Upper lobe of right lung (tissue), 1 donor: Measurements from ENCODE around the gene IMMP2L. TPM values are rescaled to one million over a fixed set of nuclear protein-coding genes. Genes with fewer than 3 reads are reported as not detected.

Experiments used
- ATAC-seq: fragments of 200-7000 bp; cut with Tn5 transposase; one replicate; pipeline ENCODE4 v1.9.1; 2020; ENCODE audit warnings: mild to moderate bottlenecking, moderate library complexity
- DNase-seq: peaks from one replicate; pipeline ENCODE4 v3.0.0-alpha.2; 2020
- H3K27ac ChIP-seq: fragments of 200-600 bp; one replicate; pipeline ENCODE4 v1.8.0; 2022
- H3K27me3 ChIP-seq: fragments of 200-600 bp; one replicate; pipeline ENCODE4 v1.8.0; 2022; ENCODE audit warnings: mild to moderate bottlenecking
- H3K36me3 ChIP-seq: fragments of 200-600 bp; one replicate; pipeline ENCODE4 v1.8.0; 2022
- H3K4me1 ChIP-seq: fragments of 200-600 bp; one replicate; pipeline ENCODE4 v1.8.0; 2022
- H3K4me3 ChIP-seq: fragments of 200-600 bp; one replicate; pipeline ENCODE4 v1.8.0; 2022; ENCODE audit warnings: mild to moderate bottlenecking
- H3K9me3 ChIP-seq: fragments of 200-600 bp; one replicate; pipeline ENCODE4 v1.8.0; 2022
- intact Hi-C: fragments of 100-400 bp; cut with DNase I; formaldehyde crosslinking; loops from one replicate; pipeline ENCODE4 v1.11.0; 2022
- total RNA-seq: library from RNA; stranded (reverse); fragmentation: NEBNext Ultra II Directional; extraction: Animal tissue kit (Norgen Biotek cat#: 25700); gene quantifications from one replicate; pipeline ENCODE4 v1.2.1, GENCODE V29; 2021
- TF ChIP-seq, protein P1 (sequence below): fragments of 200-600 bp; IDR thresholded peaks from one replicate; pipeline ENCODE4 v1.8.0; 2022; ENCODE audit warnings: antibody characterized with exemption
- donor health status: DM: no; HTN: yes; CAD: no; lungs with severe emphysema.

The IMMP2L gene
- total RNA-seq, 1 donor from 2014 or later, result 22.0 TPM

GRCh38 chr7:111229916-111230315 lies 332.4 kb downstream of the IMMP2L start:
- no peak for ATAC-seq
- Histone ChIP-seq H3K36me3 (no peaks in the 10 kb centered on the region), H3K4me3 (no peak overlapping the region), H3K27me3 (no peaks in the 10 kb centered on the region), H3K4me1 (no peaks in the 10 kb centered on the region), H3K27ac (no peak overlapping the region), H3K9me3 (no peaks in the 10 kb centered on the region)
- intact Hi-C loops, result no loop called here
- DNase-seq, result no peak
- TF ChIP-seq, protein P1, sequence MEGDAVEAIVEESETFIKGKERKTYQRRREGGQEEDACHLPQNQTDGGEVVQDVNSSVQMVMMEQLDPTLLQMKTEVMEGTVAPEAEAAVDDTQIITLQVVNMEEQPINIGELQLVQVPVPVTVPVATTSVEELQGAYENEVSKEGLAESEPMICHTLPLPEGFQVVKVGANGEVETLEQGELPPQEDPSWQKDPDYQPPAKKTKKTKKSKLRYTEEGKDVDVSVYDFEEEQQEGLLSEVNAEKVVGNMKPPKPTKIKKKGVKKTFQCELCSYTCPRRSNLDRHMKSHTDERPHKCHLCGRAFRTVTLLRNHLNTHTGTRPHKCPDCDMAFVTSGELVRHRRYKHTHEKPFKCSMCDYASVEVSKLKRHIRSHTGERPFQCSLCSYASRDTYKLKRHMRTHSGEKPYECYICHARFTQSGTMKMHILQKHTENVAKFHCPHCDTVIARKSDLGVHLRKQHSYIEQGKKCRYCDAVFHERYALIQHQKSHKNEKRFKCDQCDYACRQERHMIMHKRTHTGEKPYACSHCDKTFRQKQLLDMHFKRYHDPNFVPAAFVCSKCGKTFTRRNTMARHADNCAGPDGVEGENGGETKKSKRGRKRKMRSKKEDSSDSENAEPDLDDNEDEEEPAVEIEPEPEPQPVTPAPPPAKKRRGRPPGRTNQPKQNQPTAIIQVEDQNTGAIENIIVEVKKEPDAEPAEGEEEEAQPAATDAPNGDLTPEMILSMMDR, result no peak

- TF ChIP-seq, protein P1, result no peak
- no peaks in the 10 kb centered on the region for H3K27me3 ChIP-seq
- no peaks in the 10 kb centered on the region for H3K36me3 ChIP-seq
- no peak for DNase-seq
- no peak overlapping the region for H3K27ac ChIP-seq
- no peaks in the 10 kb centered on the region for H3K4me1 ChIP-seq
- H3K4me3 ChIP-seq, result no peak overlapping the region
- ATAC-seq, result no peak
- no peaks in the 10 kb centered on the region for H3K9me3 ChIP-seq
- intact Hi-C loops, result no loop called here
These were observed 333.0 kb downstream of the IMMP2L start for GRCh38 chr7:111229181-111229740.

- H3K4me1 ChIP-seq, result no peaks in the 10 kb centered on the region
- ATAC-seq (no peak), DNase-seq (no peak)
- H3K9me3 ChIP-seq, result no peaks in the 10 kb centered on the region
- no peaks in the 10 kb centered on the region for H3K27me3 ChIP-seq
- TF ChIP-seq, protein P1, result no peak
- intact Hi-C loops, result no loop called here
- H3K27ac ChIP-seq, result no peak overlapping the region
- no peaks in the 10 kb centered on the region for H3K36me3 ChIP-seq
- H3K4me3 ChIP-seq, result no peak overlapping the region
These were observed 333.9 kb downstream of the IMMP2L start for GRCh38 chr7:111228437-111228836.

DNA sequence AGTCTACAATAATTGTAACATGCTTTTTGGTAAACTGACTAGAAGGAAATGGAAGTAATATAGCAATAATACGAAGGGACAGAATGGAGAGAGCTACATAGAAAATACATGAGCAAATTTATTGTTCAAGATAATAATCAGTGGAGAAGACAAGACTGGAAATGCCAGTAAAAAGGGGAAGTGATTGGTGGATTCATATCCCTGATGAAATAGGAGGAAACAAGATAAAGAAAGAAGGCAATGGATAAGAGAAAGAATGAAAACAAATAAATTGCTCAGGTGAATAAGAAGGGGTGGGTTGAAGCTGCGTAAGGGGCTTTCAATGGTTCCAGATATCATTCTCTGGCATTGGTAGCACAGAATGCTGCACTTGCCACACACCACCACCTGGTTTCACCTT lies 335.5 kb downstream of the IMMP2L start:
- ATAC-seq (no peak), DNase-seq (no peak)
- H3K4me1 ChIP-seq, result no peaks in the 10 kb centered on the region
- H3K9me3 ChIP-seq, result no peaks in the 10 kb centered on the region
- no peak overlapping the region for H3K27ac ChIP-seq
- intact Hi-C loops, result no loop called here
- TF ChIP-seq, protein P1, result no peak
- H3K27me3 ChIP-seq, result no peaks in the 10 kb centered on the region
- H3K36me3 ChIP-seq, result no peaks in the 10 kb centered on the region
- no peak overlapping the region for H3K4me3 ChIP-seq

GRCh38 chr7:111224354-111225231 lies 337.7 kb downstream of the IMMP2L start:
- Histone ChIP-seq H3K27ac (no peak overlapping the region), H3K27me3 (no peaks in the 10 kb centered on the region), H3K9me3 (no peaks in the 10 kb centered on the region), H3K4me1 (no peaks in the 10 kb centered on the region), H3K4me3 (no peak overlapping the region), H3K36me3 (no peaks in the 10 kb centered on the region)
- TF ChIP-seq, protein P1, result no peak
- DNase-seq (no peak), ATAC-seq (no peak)
- intact Hi-C loops, result no loop called here
